Natural killer cell (primary cell): ENCODE results near the gene MACROD2. TPM values are rescaled to one million over a fixed set of nuclear protein-coding genes. Genes with fewer than 3 reads are reported as not detected.

Experiments
- ATAC-seq, 3 donors: fragments of 150-1000 bp in 2 of 3; fragments of 200-7000 bp in 1 of 3; cut with Tn5 transposase; 1 replicate in 1 of 3; 2 replicates in 2 of 3; pipeline ENCODE4 v1.10.0; 2021; ENCODE audit warnings: mild to moderate bottlenecking in 2 of 3, moderate library complexity in 2 of 3
- DNase-seq, 2 donors: peaks; one replicate each; pipeline versions ENCODE4 v3.0.0 to v3.0.0-alpha.2; 2013 to 2021; ENCODE audit warnings: mixed read lengths in 1 of 2
- H3K27ac ChIP-seq: one replicate; pipeline ENCODE4 v1.5.1; 2013; ENCODE audit warnings: mild to moderate bottlenecking, low read length
- H3K27me3 ChIP-seq: one replicate; pipeline ENCODE4 v1.6.1; 2013; ENCODE audit warnings: low read length; ENCODE audit not compliant: control insufficient read depth, insufficient read depth
- H3K36me3 ChIP-seq: one replicate; pipeline ENCODE4 v1.6.1; 2013; ENCODE audit warnings: low read length; ENCODE audit not compliant: control insufficient read depth, insufficient read depth
- H3K4me1 ChIP-seq: one replicate; pipeline ENCODE4 v1.6.1; 2013; ENCODE audit warnings: low read length; ENCODE audit not compliant: control insufficient read depth, insufficient read depth
- H3K4me3 ChIP-seq: one replicate; pipeline ENCODE4 v1.5.1; 2013; ENCODE audit warnings: low read length
- H3K9me3 ChIP-seq: one replicate; pipeline ENCODE4 v1.6.1; 2013; ENCODE audit warnings: low read length; ENCODE audit not compliant: control insufficient read depth, insufficient read depth
- H3K27ac Mint-ChIP-seq, 2 donors: one replicate each; pipeline ENCODE4 v1.8.0; 2022; ENCODE audit warnings: mild to moderate bottlenecking in 2 of 2, mixed read lengths in 2 of 2, moderate library complexity in 1 of 2
- H3K27me3 Mint-ChIP-seq, 2 donors: one replicate each; pipeline ENCODE4 v1.8.0; 2022; ENCODE audit warnings: low read depth in 2 of 2, mixed read lengths in 2 of 2
- H3K36me3 Mint-ChIP-seq: one replicate; pipeline ENCODE4 v1.8.0; 2022; ENCODE audit warnings: mixed read lengths
- H3K4me1 Mint-ChIP-seq, 2 donors: one replicate each; pipeline ENCODE4 v1.8.0; 2022; ENCODE audit warnings: mixed read lengths in 2 of 2
- H3K4me3 Mint-ChIP-seq: one replicate; pipeline ENCODE4 v1.8.0; 2022; ENCODE audit warnings: mild to moderate bottlenecking, moderate library complexity, mixed read lengths
- H3K9me3 Mint-ChIP-seq, 2 donors: one replicate each; pipeline ENCODE4 v1.8.0; 2022; ENCODE audit warnings: mixed read lengths in 2 of 2
- CTCF ChIP-seq: fragments of 200-600 bp; IDR thresholded peaks from one replicate; pipeline ENCODE4 v1.8.0; 2022; ENCODE audit warnings: antibody characterized with exemption
- WGBS: methylation state at CpG from one replicate; pipeline ENCODE4 v1.1.7; 2013; ENCODE audit warnings: missing lambda C conversion rate; ENCODE audit not compliant: insufficient coverage; 5-methylcytosine and 5-hydroxymethylcytosine counted together
- intact Hi-C: fragments of 100-400 bp; cut with micrococcal nuclease; formaldehyde crosslinking; loops from one replicate; pipeline ENCODE4 v1.14.2; 2022
- total RNA-seq, 4 donors: library from RNA; stranded (reverse); fragments of 120-200 nt in 1 of 4; gene quantifications; one replicate each; pipeline versions ENCODE4 v1.2.3 to v1.2.4, GENCODE V29; 2013 to 2022

Gene MACROD2
- total RNA-seq, 3 donors from 2014 or later (not counting 1 experiment from before 2014, with no cell fraction given): 0.19 to 0.88 TPM; not detected in 1

- ATAC-seq: no peak
Observed at GRCh38 chr20:14336686-14337085, 341.4 kb downstream of the MACROD2 start.

GRCh38 chr20:14337400-14338171 is 342.3 kb downstream of the MACROD2 start, which contains the start of gene FLRT3:
Gene FLRT3 (minus strand): TSS chr20:14337612. CDS start chr20:14327506, 10,106 bp downstream.
- H3K9me3 ChIP-seq: no peaks in the 10 kb centered on the region
- H3K4me1 ChIP-seq: no peaks in the 10 kb centered on the region
- no peaks in the 10 kb centered on the region for H3K36me3 ChIP-seq
- DNase-seq (no peak), ATAC-seq (no peak)
- no peak within 1 kb of the TSS for H3K27ac Mint-ChIP-seq
- no peaks in the 10 kb centered on the region for H3K4me1 Mint-ChIP-seq
- no peak for TF ChIP-seq CTCF
- H3K27me3 ChIP-seq: no peaks in the 10 kb centered on the region
- no peak within 1 kb of the TSS for H3K27ac ChIP-seq
- intact Hi-C loops: no loop called here
- no peak within 1 kb of the TSS for H3K4me3 Mint-ChIP-seq
- H3K36me3 Mint-ChIP-seq: no peaks in the 10 kb centered on the region
- no peaks in the 10 kb centered on the region for H3K27me3 Mint-ChIP-seq
- peaks cover 2 to 3% of the 10 kb centered on the region in 2 donors for H3K9me3 Mint-ChIP-seq
- H3K4me3 ChIP-seq: no peak within 1 kb of the TSS
- 29% methylated on average over 10 of the region's 12 CpGs for WGBS

More at GRCh38 chr20:14336686-14337085, 341.4 kb downstream of the MACROD2 start:
- no peak overlapping the region for H3K27ac Mint-ChIP-seq
- H3K4me1 ChIP-seq: no peaks in the 10 kb centered on the region
- no peaks in the 10 kb centered on the region for H3K36me3 Mint-ChIP-seq
- no peaks in the 10 kb centered on the region for H3K36me3 ChIP-seq
- no peak for DNase-seq
- no peak overlapping the region for H3K27ac ChIP-seq
- H3K27me3 Mint-ChIP-seq: no peaks in the 10 kb centered on the region
- no peaks in the 10 kb centered on the region for H3K4me1 Mint-ChIP-seq
- H3K27me3 ChIP-seq: no peaks in the 10 kb centered on the region
- intact Hi-C loops: no loop called here
- peaks cover 0 to 2% of the 10 kb centered on the region in 2 donors for H3K9me3 Mint-ChIP-seq
- no peak overlapping the region for H3K4me3 ChIP-seq
- 73% methylated on average over 3 of the region's 4 CpGs for WGBS
- H3K9me3 ChIP-seq: no peaks in the 10 kb centered on the region
- no peak for TF ChIP-seq CTCF
- no peak overlapping the region for H3K4me3 Mint-ChIP-seq

GRCh38 chr20:14341801-14342200 is 346.5 kb downstream of the MACROD2 start:
- Histone ChIP-seq H3K36me3 (no peaks in the 10 kb centered on the region), H3K27me3 (no peaks in the 10 kb centered on the region), H3K27ac (no peak overlapping the region), H3K4me3 (no peak overlapping the region), H3K9me3 (no peaks in the 10 kb centered on the region), H3K4me1 (no peaks in the 10 kb centered on the region)
- ATAC-seq: no peak
- intact Hi-C loops: no loop called here
- H3K36me3 Mint-ChIP-seq: no peaks in the 10 kb centered on the region
- no peak overlapping the region for H3K27ac Mint-ChIP-seq
- H3K4me1 Mint-ChIP-seq: no peaks in the 10 kb centered on the region
- H3K27me3 Mint-ChIP-seq: no peaks in the 10 kb centered on the region
- no peak for TF ChIP-seq CTCF
- 87% methylated on average over 4 of the region's 4 CpGs for WGBS
- no peak for DNase-seq
- H3K4me3 Mint-ChIP-seq: no peak overlapping the region
- peaks cover 3 to 4% of the 10 kb centered on the region in 2 donors for H3K9me3 Mint-ChIP-seq
